Liver (tissue), 9 donors: Measurements from ENCODE around the gene MYO9A. TPM values are rescaled to one million over a fixed set of nuclear protein-coding genes. Genes with fewer than 3 reads are reported as not detected.

ENCODE experiments used
- DNase-seq: peaks from one replicate; pipeline ENCODE4 v3.0.0-alpha.2; 2017; ENCODE audit warnings: low spot score
- H3K27ac ChIP-seq, 2 donors: one replicate each; pipeline ENCODE4 v1.7.0; 2013; ENCODE audit warnings: inconsistent platforms in 2 of 2, low read length in 2 of 2, control low read depth in 1 of 2, low read depth in 1 of 2, mild to moderate bottlenecking in 1 of 2
- H3K27me3 ChIP-seq, 4 donors: one replicate each; pipeline versions ENCODE4 v1.6.1 to v1.7.0; 2013; ENCODE audit warnings: low read length in 3 of 4, inconsistent platforms in 1 of 4, mild to moderate bottlenecking in 1 of 4, moderate library complexity in 1 of 4; ENCODE audit not compliant: control insufficient read depth in 4 of 4, insufficient read depth in 4 of 4
- H3K36me3 ChIP-seq, 4 donors: one replicate each; pipeline versions ENCODE4 v1.6.1 to v1.7.0; 2013; ENCODE audit warnings: low read length in 3 of 4, mild to moderate bottlenecking in 3 of 4, low read depth in 1 of 4, moderate library complexity in 1 of 4; ENCODE audit not compliant: control insufficient read depth in 4 of 4, insufficient read depth in 3 of 4
- H3K4me1 ChIP-seq, 4 donors: one replicate each; pipeline versions ENCODE4 v1.6.1 to v1.7.0; 2013; ENCODE audit warnings: low read length in 3 of 4, mild to moderate bottlenecking in 3 of 4, moderate library complexity in 1 of 4; ENCODE audit not compliant: control insufficient read depth in 4 of 4, insufficient read depth in 4 of 4
- H3K4me3 ChIP-seq, 3 donors: one replicate each; pipeline versions ENCODE4 v1.6.1 to v1.7.0; 2013; ENCODE audit warnings: low read length in 3 of 3, control low read depth in 1 of 3, low read depth in 1 of 3, mild to moderate bottlenecking in 1 of 3
- H3K9ac ChIP-seq, 2 donors: one replicate each; pipeline ENCODE4 v1.7.0; 2013; ENCODE audit warnings: low read length in 2 of 2, mild to moderate bottlenecking in 2 of 2, moderate library complexity in 2 of 2, control low read depth in 1 of 2, low read depth in 1 of 2
- H3K9me3 ChIP-seq, 4 donors: one replicate each; pipeline versions ENCODE4 v1.6.1 to v1.7.0; 2013; ENCODE audit warnings: low read length in 3 of 4; ENCODE audit not compliant: control insufficient read depth in 4 of 4
- ATF3 ChIP-seq: IDR thresholded peaks from 2 replicates; pipeline ENCODE4 v1.6.1; 2016; ENCODE audit warnings: antibody characterized with exemption
- CTCF ChIP-seq: fragments of 150-350 bp; IDR thresholded peaks from 2 replicates; pipeline ENCODE4 v1.5.1; 2017; ENCODE audit warnings: improper control_type of control experiment, low read depth, low read length; ENCODE audit not compliant: missing input control
- EGR1 ChIP-seq, 2 donors: IDR thresholded peaks; 2 replicates each; pipeline ENCODE4 v1.6.1; 2016 to 2018; ENCODE audit warnings: antibody characterized with exemption in 2 of 2, low read depth in 2 of 2
- FOXA1 ChIP-seq: IDR thresholded peaks from 2 replicates; pipeline ENCODE4 v1.6.1; 2016; ENCODE audit warnings: antibody characterized with exemption
- FOXA2 ChIP-seq: IDR thresholded peaks from 2 replicates; pipeline ENCODE4 v1.6.1; 2016; ENCODE audit warnings: antibody characterized with exemption
- GABPA ChIP-seq, 2 donors: IDR thresholded peaks in 1 of 2; conservative IDR thresholded peaks in 1 of 2; 2 replicates each; pipeline ENCODE4 v1.6.1; 2016; ENCODE audit warnings: antibody characterized with exemption in 2 of 2, mild to moderate bottlenecking in 1 of 2, moderate library complexity in 1 of 2
- HNF4A ChIP-seq, 2 donors: conservative IDR thresholded peaks; 2 replicates each; pipeline ENCODE4 v1.6.1; 2016; ENCODE audit warnings: antibody characterized with exemption in 2 of 2, mild to moderate bottlenecking in 2 of 2
- HNF4G ChIP-seq: IDR thresholded peaks from 2 replicates; pipeline ENCODE4 v1.6.1; 2016; ENCODE audit warnings: antibody characterized with exemption
- JUND ChIP-seq, 2 donors: IDR thresholded peaks; 2 replicates each; pipeline ENCODE4 v1.6.1; 2016; ENCODE audit warnings: antibody characterized with exemption in 2 of 2
- MAX ChIP-seq: IDR thresholded peaks from 2 replicates; pipeline ENCODE4 v1.6.1; 2016; ENCODE audit warnings: antibody characterized with exemption
- RAD21 ChIP-seq, 2 donors: IDR thresholded peaks; 2 replicates each; pipeline ENCODE4 v1.6.1; 2016; ENCODE audit warnings: antibody characterized with exemption in 2 of 2, mild to moderate bottlenecking in 2 of 2
- REST ChIP-seq: IDR thresholded peaks from 2 replicates; pipeline ENCODE4 v1.6.1; 2016; ENCODE audit warnings: antibody characterized with exemption, mild to moderate bottlenecking
- RXRA ChIP-seq, 2 donors: IDR thresholded peaks; 2 replicates each; pipeline ENCODE4 v1.6.1; 2017 to 2018; ENCODE audit warnings: antibody characterized with exemption in 2 of 2, mild to moderate bottlenecking in 1 of 2
- SP1 ChIP-seq: IDR thresholded peaks from 2 replicates; pipeline ENCODE4 v1.6.1; 2018; ENCODE audit warnings: antibody characterized with exemption, mild to moderate bottlenecking
- TAF1 ChIP-seq: conservative IDR thresholded peaks from 2 replicates; pipeline ENCODE4 v1.6.1; 2016; ENCODE audit warnings: antibody characterized with exemption, mild to moderate bottlenecking
- YY1 ChIP-seq: IDR thresholded peaks from 2 replicates; pipeline ENCODE4 v1.6.1; 2016; ENCODE audit warnings: antibody characterized with exemption, mild to moderate bottlenecking
- ZBTB33 ChIP-seq: IDR thresholded peaks from 2 replicates; pipeline ENCODE4 v1.6.1; 2016; ENCODE audit warnings: antibody characterized with exemption
- WGBS: extraction: QIAGEN DNeasy Blood & Tissue Kit; methylation state at CpG from one replicate; pipeline ENCODE4 v1.1.7; 2013; 5-methylcytosine and 5-hydroxymethylcytosine counted together
- polyA plus RNA-seq, 2 donors: library from polyadenylated mRNA; stranded (reverse) in 1 of 2; unstranded in 1 of 2; fragments of 200-250 nt in 1 of 2; fragments of >200 nt in 1 of 2; fragmentation: Nextera tagmentation in 1 of 2; extraction: Ambion mirVana in 1 of 2; gene quantifications; one replicate each; pipeline versions ENCODE4 v1.2.1 to v1.2.3, GENCODE V29; 2013 to 2015
- total RNA-seq, 2 donors: library from RNA; depleted of rRNA; stranded (reverse); fragments of >200 nt; gene quantifications; one replicate each; pipeline ENCODE4 v1.2.3, GENCODE V29; 2014
- donor health status: healthy.
- donor health status: healthy.
- donor health status: healthy.
- donor health status: healthy.
- donor health status: healthy.

Gene MYO9A
- total and polyA plus RNA-seq, 4 donors, result 1.4 to 14.9 (median 8.4) TPM

- Histone ChIP-seq H3K9me3 (no peaks in the 10 kb centered on the region), H3K36me3 (peaks cover 0 to 2% (median 1%) of the 10 kb centered on the region in 4 donors), H3K4me1 (peaks cover 0 to 4% (median 0%) of the 10 kb centered on the region in 4 donors), H3K27me3 (no peaks in the 10 kb centered on the region), H3K4me3 (no peak overlapping the region), H3K9ac (no peak overlapping the region), H3K27ac (no peak overlapping the region)
- TF ChIP-seq MAX, result no peak
- TF ChIP-seq ZBTB33, result no peak
- no peak for TF ChIP-seq FOXA1
- no peak for TF ChIP-seq YY1
- no peak for TF ChIP-seq CTCF
- TF ChIP-seq HNF4G, result no peak
- TF ChIP-seq GABPA (IDR thresholded peaks at IDR 0.05 in 1 of 2, conservative IDR thresholded peaks at IDR 0.05 in 1 of 2), result no peak
- no peak for TF ChIP-seq REST
- TF ChIP-seq SP1, result no peak
- TF ChIP-seq TAF1, result no peak
- no peak for TF ChIP-seq RXRA (IDR thresholded peaks at IDR 0.05)
- no peak for TF ChIP-seq JUND (IDR thresholded peaks at IDR 0.05)
- TF ChIP-seq ATF3, result no peak
- no peak for TF ChIP-seq FOXA2
- no peak for TF ChIP-seq EGR1 (IDR thresholded peaks at IDR 0.05; ENCODE audit: low read depth in 2 of 2)
- TF ChIP-seq HNF4A (conservative IDR thresholded peaks at IDR 0.05), result no peak
- no peak for TF ChIP-seq RAD21 (IDR thresholded peaks at IDR 0.05)
- DNase-seq, result no peak
- WGBS, result 84% methylated on average over 3 of the region's 3 CpGs
Observed at GRCh38 chr15:72005483-72005882, 112.5 kb downstream of the MYO9A start.

- 99% methylated on average over 1 of the region's 1 CpG for WGBS
- H3K9ac ChIP-seq, result no peak overlapping the region
- DNase-seq, result no peak
- no peaks in the 10 kb centered on the region for H3K4me1 ChIP-seq
- H3K9me3 ChIP-seq, result no peaks in the 10 kb centered on the region
- H3K36me3 ChIP-seq, result no peaks in the 10 kb centered on the region
- H3K27me3 ChIP-seq, result no peaks in the 10 kb centered on the region
- H3K4me3 ChIP-seq, result no peak overlapping the region
- H3K27ac ChIP-seq, result no peak overlapping the region
- TF ChIP-seq ATF3, result no peak
- TF ChIP-seq TAF1, result no peak
- no peak for TF ChIP-seq CTCF
- no peak for TF ChIP-seq RAD21 (IDR thresholded peaks at IDR 0.05)
- TF ChIP-seq HNF4G, result no peak
- no peak for TF ChIP-seq RXRA (IDR thresholded peaks at IDR 0.05)
- TF ChIP-seq GABPA (IDR thresholded peaks at IDR 0.05 in 1 of 2, conservative IDR thresholded peaks at IDR 0.05 in 1 of 2), result no peak
- no peak for TF ChIP-seq MAX
- TF ChIP-seq EGR1 (IDR thresholded peaks at IDR 0.05; ENCODE audit: low read depth in 2 of 2), result no peak
- TF ChIP-seq FOXA2, result no peak
Observed at GRCh38 chr15:71999807-72000206, 118.1 kb downstream of the MYO9A start.
